Renal pelvis (tissue), 12 donors: ENCODE measurements around the gene DYNC1LI1. TPM values are rescaled to one million over a fixed set of nuclear protein-coding genes. Genes with fewer than 3 reads are reported as not detected.

Source experiments
- DNase-seq: peaks from one replicate; pipeline ENCODE4 v3.0.0-alpha.2; 2013
- long read RNA-seq, 16 experiments: transcript quantifications; one replicate each; lab custom pipeline, GENCODE V29; 2026
- polyA plus RNA-seq, 3 donors: library from polyadenylated mRNA; unstranded; fragments of 120-200 nt; gene quantifications; one replicate each; pipeline ENCODE4 v1.2.1, GENCODE V29; 2013; ENCODE audit not compliant: insufficient read length in 3 of 3

The DYNC1LI1 gene
- 10 to 100 TPM; 34.5 to 36.4 (median 35.9) TPM for polyA plus RNA-seq
- long read RNA-seq, donor 1, transcript DYNC1LI1-201 (13 exons, 2,504 nt): major isoform, 8 of 15 reads
- long read RNA-seq, donor 1, partial matches to known transcripts: 5 of 15 reads
- long read RNA-seq, donor 1, other reads (novel, unspliced or antisense): 0 of 15 reads
- long read RNA-seq, donor 2, transcript DYNC1LI1-201 (13 exons, 2,504 nt): major isoform, 11 of 46 reads
- long read RNA-seq, donor 2, partial matches to known transcripts: 31 of 46 reads
- long read RNA-seq, donor 2, other reads (novel, unspliced or antisense): 0 of 46 reads
- long read RNA-seq, donor 3, transcript DYNC1LI1-201 (13 exons, 2,504 nt): major isoform, 10 of 38 reads
- long read RNA-seq, donor 3, partial matches to known transcripts: 21 of 38 reads
- long read RNA-seq, donor 3, other reads (novel, unspliced or antisense): 5 of 38 reads
- long read RNA-seq, donor 4, transcript DYNC1LI1-201 (13 exons, 2,504 nt): major isoform, 11 of 31 reads
- long read RNA-seq, donor 4, partial matches to known transcripts: 19 of 31 reads
- long read RNA-seq, donor 4, other reads (novel, unspliced or antisense): 0 of 31 reads
- long read RNA-seq, donor 5, partial matches to known transcripts: 0 of 6 reads
- long read RNA-seq, donor 5, other reads (novel, unspliced or antisense): 0 of 6 reads
- long read RNA-seq, donor 6, partial matches to known transcripts: 30 of 34 reads
- long read RNA-seq, donor 6, other reads (novel, unspliced or antisense): 0 of 34 reads
- long read RNA-seq, donor 7, transcript DYNC1LI1-207 (3 exons, 814 nt): major isoform, 13 of 31 reads
- long read RNA-seq, donor 7, transcript DYNC1LI1-201 (13 exons, 2,504 nt): minor isoform, 7 of 31 reads
- long read RNA-seq, donor 7, partial matches to known transcripts: 10 of 31 reads
- long read RNA-seq, donor 7, other reads (novel, unspliced or antisense): 0 of 31 reads
- long read RNA-seq, donor 8, transcript DYNC1LI1-201 (13 exons, 2,504 nt): major isoform, 5 of 5 reads
- long read RNA-seq, donor 8, partial matches to known transcripts: 0 of 5 reads
- long read RNA-seq, donor 8, other reads (novel, unspliced or antisense): 0 of 5 reads
- long read RNA-seq, donor 9, transcript DYNC1LI1-201 (13 exons, 2,504 nt): major isoform, 7 of 35 reads
- long read RNA-seq, donor 9, transcript DYNC1LI1-207 (3 exons, 814 nt): minor isoform, 6 of 35 reads
- long read RNA-seq, donor 9, partial matches to known transcripts: 22 of 35 reads
- long read RNA-seq, donor 9, other reads (novel, unspliced or antisense): 0 of 35 reads
- long read RNA-seq, donor 10, transcript DYNC1LI1-207 (3 exons, 814 nt): minor isoform, 5 of 20 reads
- long read RNA-seq, donor 10, transcript DYNC1LI1-201 (13 exons, 2,504 nt): major isoform, 10 of 20 reads
- long read RNA-seq, donor 10, partial matches to known transcripts: 5 of 20 reads
- long read RNA-seq, donor 10, other reads (novel, unspliced or antisense): 0 of 20 reads
- long read RNA-seq, donor 11, transcript DYNC1LI1-207 (3 exons, 814 nt): major isoform, 7 of 10 reads
- long read RNA-seq, donor 11, partial matches to known transcripts: 0 of 10 reads
- long read RNA-seq, donor 11, other reads (novel, unspliced or antisense): 0 of 10 reads
- long read RNA-seq, donor 12, transcript DYNC1LI1-207 (3 exons, 814 nt): minor isoform, 5 of 41 reads
- long read RNA-seq, donor 12, transcript DYNC1LI1-201 (13 exons, 2,504 nt): major isoform, 7 of 41 reads
- long read RNA-seq, donor 12, partial matches to known transcripts: 29 of 41 reads
- long read RNA-seq, donor 12, other reads (novel, unspliced or antisense): 0 of 41 reads
- long read RNA-seq, donor 13, transcript DYNC1LI1-207 (3 exons, 814 nt): major isoform, 7 of 9 reads
- long read RNA-seq, donor 13, partial matches to known transcripts: 0 of 9 reads
- long read RNA-seq, donor 13, other reads (novel, unspliced or antisense): 0 of 9 reads
- long read RNA-seq, donor 14: 0 reads
- long read RNA-seq, donor 15, transcript DYNC1LI1-201 (13 exons, 2,504 nt): major isoform, 10 of 26 reads
- long read RNA-seq, donor 15, partial matches to known transcripts: 15 of 26 reads
- long read RNA-seq, donor 15, other reads (novel, unspliced or antisense): 0 of 26 reads
- long read RNA-seq, donor 16, transcript DYNC1LI1-201 (13 exons, 2,504 nt): major isoform, 11 of 39 reads
- long read RNA-seq, donor 16, partial matches to known transcripts: 26 of 39 reads
- long read RNA-seq, donor 16, other reads (novel, unspliced or antisense): 0 of 39 reads

DNA sequence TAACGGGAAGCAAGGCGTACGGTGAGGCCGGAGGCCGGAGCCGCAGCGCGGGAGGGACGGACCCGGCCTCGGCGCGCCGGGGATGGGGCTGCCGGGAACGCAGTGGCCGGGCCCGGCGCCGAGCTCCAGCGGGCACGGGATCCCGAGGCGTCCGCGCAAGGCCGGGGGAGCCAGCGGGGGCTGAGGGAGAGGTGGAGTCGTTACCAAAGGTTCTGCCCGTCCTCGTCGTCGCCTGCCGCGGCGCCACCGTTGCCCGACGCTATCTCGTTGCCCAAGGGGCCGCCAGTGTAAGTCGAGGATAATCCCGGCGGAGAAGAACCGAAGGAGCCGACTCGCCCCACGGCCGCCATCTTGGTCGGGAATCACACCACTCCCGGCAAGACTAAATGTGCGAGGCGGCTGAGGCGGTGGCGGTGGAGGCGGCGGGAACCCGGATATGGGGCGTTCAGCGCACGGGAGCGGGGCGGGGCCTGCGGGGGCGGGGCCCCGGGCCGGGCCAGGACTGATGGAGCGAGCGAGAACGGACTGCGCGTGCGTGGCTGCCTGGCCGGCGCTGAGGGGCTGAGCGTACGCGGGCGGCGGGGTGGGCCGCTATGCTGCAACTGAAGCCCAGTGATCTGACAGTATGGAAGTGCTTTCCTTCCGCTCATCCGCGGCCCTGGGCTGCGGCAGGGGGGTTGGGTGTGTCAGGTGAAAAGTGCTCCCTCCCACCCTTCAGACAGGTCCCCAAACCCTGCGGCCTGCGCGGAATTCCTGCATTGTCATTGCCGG lies at the start of gene DYNC1LI1:
Gene DYNC1LI1 (minus strand): TSS at position 438 of the 771 bp plus-strand sequence. CDS start 88 bp downstream, at position 350.
- peak; percentile 94 for DNase-seq

DNA sequence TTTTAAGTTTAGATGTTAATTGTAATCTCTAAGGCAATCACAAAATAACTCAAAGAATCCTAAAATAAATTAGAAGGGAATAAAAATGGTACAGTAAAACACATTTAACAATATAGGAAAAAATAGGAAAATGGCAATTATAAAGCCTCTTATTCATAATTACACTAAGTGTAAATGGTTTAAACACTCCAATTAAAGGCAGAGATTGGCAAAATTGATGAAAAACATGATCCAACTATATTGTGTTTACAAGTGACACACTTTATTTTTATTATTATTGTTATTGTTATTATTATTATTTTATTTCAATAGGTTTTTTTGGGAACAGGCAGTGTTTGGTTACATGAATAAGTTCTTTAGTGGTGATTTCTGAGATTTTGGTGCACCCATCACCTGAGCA lies 48.7 kb upstream of the DYNC1LI1 start:
- no peak for DNase-seq

DNA sequence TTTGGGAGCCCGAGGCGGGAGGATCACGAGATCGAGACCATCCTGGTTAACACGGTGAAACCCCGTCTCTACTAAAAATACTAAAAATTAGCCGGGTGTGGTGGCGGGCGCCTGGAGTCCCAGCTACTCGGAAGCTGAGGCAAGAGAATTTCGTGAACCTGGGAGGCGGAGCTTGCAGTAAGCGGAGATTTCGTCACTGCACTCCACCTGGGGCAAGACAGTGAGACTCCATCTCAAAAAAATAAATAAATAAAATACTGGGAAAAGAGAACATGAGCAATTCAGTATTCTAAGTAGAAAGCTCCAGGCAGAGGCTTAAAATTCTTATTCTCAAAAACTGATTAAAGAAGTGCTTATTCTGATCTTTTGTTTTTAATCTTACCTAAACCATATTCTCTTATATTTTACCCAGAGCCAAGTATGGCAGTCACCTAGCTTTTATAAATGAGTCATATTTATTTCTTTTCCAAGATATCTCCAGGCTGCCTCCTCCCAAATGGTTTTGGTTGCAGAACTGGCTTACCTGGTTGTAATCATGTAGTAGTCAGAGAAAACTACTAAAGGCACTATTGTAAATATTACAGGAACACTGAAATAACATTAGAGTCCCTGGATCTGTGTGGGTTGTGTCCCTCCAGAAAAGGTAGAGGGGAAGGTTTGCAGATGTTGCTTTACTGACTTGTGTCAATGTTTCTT lies 45.8 kb upstream of the DYNC1LI1 start:
- no peak for DNase-seq

DNA sequence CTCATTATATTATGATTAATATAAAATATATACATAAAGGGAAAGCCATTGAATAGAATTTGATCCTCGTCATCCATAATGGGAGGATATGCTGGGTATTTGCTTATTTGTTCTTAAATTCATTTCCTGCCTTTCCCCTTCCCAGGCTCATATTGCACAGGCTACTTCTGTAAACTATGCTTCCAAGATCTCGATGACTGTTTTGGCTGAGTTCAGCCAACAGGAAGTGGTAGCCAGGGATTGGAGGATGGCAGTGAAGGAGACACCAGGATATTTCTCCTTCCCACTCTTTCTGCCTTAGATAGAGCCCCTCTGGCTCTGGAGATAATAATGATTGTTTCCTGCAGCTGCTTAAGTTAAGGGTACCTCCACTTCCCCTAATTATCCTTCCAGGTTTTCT lies 44.3 kb upstream of the DYNC1LI1 start:
- no peak for DNase-seq

DNA sequence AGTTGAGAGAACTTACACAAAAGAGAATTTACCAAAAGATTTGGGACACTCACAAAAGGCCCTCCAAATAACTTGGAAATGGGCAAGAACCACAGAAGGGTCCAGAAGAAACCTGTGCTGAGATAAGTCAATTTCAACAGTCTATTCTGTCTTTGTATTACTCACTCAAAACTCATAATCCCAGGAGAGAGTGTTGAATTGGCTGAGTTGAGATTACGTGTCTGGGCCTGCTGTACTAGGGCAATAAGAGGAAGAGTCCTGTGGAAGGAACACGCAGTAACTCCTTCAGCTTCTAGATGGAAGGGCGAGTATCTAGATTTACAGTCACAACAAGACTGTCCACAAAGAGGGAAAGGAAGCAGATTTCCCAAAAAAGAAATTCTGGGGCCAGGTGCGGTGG lies 42.5 kb upstream of the DYNC1LI1 start:
- DNase-seq: no peak

GRCh38 chr3:32612547-32612946 lies 41.9 kb upstream of the DYNC1LI1 start:
- no peak for DNase-seq

GRCh38 chr3:32607522-32607921 lies 36.9 kb upstream of the DYNC1LI1 start:
- no peak for DNase-seq

GRCh38 chr3:32606960-32607359 lies 36.3 kb upstream of the DYNC1LI1 start:
- DNase-seq: no peak

DNA sequence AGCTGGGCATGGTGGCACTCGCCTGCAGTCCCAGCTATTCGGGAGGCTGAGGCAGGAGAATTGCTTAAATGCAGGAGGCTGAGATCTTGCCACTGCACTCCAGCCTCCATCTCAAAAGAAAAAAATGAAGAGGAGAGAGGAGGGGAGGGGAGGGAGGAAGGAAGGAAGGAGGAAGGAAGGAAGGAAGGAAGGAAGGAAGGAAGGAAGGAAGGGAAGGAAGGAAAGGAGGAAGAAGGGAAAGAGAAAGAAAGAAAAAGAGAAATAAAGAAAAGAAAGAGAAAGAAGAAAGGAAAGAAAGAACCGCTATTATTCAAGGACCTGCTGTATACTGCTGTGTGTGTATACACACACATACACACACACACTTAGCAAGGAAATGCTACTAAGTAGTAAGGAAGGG lies 35.6 kb upstream of the DYNC1LI1 start:
- no peak for DNase-seq

- no peak for DNase-seq
These were observed 32.4 kb upstream of the DYNC1LI1 start for GRCh38 chr3:32603064-32603463.

GRCh38 chr3:32602206-32602605 lies 31.5 kb upstream of the DYNC1LI1 start:
- no peak for DNase-seq

GRCh38 chr3:32601722-32602121 lies 31.1 kb upstream of the DYNC1LI1 start:
- DNase-seq: no peak

GRCh38 chr3:32597656-32598055 lies 27.0 kb upstream of the DYNC1LI1 start:
- DNase-seq: no peak

DNA sequence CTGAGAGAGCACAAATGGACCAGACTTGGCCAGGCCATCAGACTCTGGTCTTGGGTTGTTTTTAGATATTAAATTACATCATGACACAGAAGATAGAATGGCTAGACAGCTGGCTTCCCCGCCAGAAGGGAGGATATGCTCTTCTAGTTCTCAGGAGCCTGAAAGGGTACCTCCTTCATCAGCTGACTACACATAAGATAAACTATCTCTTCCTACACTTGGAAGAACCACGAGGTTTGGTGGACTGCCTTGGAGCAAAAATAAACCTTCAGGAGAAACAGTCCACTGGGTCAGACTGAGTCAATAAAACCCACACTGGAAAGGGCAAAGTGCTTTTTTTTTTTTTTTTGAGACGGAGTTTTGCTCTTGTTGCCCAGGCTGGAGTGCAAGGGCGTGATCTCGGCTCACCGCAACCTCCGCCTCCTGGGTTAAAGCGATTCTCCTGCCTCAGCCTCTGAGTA lies 26.3 kb upstream of the DYNC1LI1 start:
- DNase-seq: peak; percentile 75

- DNase-seq: no peak
These were observed 25.7 kb upstream of the DYNC1LI1 start for GRCh38 chr3:32596282-32596908.

- DNase-seq: no peak
These were observed 24.7 kb upstream of the DYNC1LI1 start for GRCh38 chr3:32595323-32595722.

DNA sequence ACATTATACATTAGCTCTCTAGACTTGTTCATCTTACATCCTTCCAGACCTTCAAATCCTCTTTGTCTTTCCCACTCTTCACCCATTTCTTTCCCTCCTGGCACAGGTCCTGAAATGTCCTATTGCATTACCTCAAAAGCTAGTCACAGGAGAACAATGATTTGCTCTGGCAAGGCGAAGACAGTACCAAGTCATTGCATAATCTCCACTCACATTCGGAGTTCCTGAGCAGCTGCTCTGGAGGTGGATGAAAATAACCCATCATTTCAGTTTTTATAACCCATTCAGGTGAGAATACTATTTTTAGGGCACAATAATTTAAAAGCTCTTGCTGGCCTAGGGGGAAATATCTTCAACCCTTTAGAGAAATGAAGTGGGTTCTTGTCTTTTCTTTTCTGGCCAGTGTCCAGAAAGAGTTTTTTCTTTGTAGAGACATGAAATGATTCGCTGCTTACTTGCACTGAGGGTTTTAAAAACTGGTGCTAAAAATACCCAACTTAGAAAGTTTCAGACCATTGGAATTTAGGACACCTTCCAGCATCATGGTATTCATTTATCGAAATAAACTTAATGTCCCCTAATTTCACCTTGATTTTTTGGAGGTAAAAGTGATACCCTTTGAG lies 23.4 kb upstream of the DYNC1LI1 start:
- no peak for DNase-seq
